GM12891 (cell line): Measurements from ENCODE around the gene PGGT1B.

Source experiments
- DNase-seq: peaks from one replicate; pipeline ENCODE4 v3.0.0; 2011; ENCODE audit warnings: low spot score; ENCODE audit not compliant: insufficient read length
- FAIRE-seq: peaks from 2 replicates; lab custom pipeline; 2011; peaks lifted over from hg19 to GRCh38; lab: Jason Lieb, UNC
- PAX5 ChIP-seq: IDR thresholded peaks from 2 replicates; pipeline ENCODE4 v1.6.1; 2011; ENCODE audit warnings: low read length, moderate library complexity, mild to moderate bottlenecking; ENCODE audit not compliant: insufficient read depth, severe bottlenecking
- POLR2A ChIP-seq: IDR thresholded peaks from 2 replicates; pipeline ENCODE4 v1.6.1; 2011; ENCODE audit warnings: low read depth, low read length, control low read depth
- POLR2AphosphoS5 ChIP-seq: IDR thresholded peaks from 2 replicates; pipeline ENCODE4 v1.6.1; 2011; ENCODE audit warnings: low read depth, low read length, control low read depth
- POU2F2 ChIP-seq: IDR thresholded peaks from 2 replicates; pipeline ENCODE4 v1.6.1; 2011; ENCODE audit warnings: low read depth, mild to moderate bottlenecking, control low read depth, low read length, moderate library complexity
- SPI1 ChIP-seq: IDR thresholded peaks from 2 replicates; pipeline ENCODE4 v1.6.1; 2011; ENCODE audit warnings: low read depth, low read length, control low read depth
- TAF1 ChIP-seq: IDR thresholded peaks from 2 replicates; pipeline ENCODE4 v1.6.1; 2011; ENCODE audit warnings: low read depth, low read length, control low read depth

Gene PGGT1B

GRCh38 chr5:115169487-115170133 lies 93.1 kb downstream of the PGGT1B start, which contains the start of gene TRIM36:
TRIM36 (minus strand) TSS chr5:115169908; CDS start chr5:115169634, 274 bp downstream.
- FAIRE-seq (peak; percentile 98), DNase-seq (peak; percentile 84)
- TF ChIP-seq POLR2AphosphoS5 (no peak), TAF1 (no peak), PAX5 (no peak), SPI1 (no peak), POU2F2 (no peak), POLR2A (no peak)

- TF ChIP-seq TAF1, result no peak
- TF ChIP-seq POU2F2, result no peak
- peak; percentile 21 for DNase-seq
- no peak for FAIRE-seq
These were observed 93.7 kb downstream of the PGGT1B start for GRCh38 chr5:115168829-115169486.

GRCh38 chr5:115166744-115167393 lies 95.8 kb downstream of the PGGT1B start:
- FAIRE-seq (no peak), DNase-seq (no peak)
- no peak for TF ChIP-seq SPI1
- TF ChIP-seq POLR2A, result no peak
- TF ChIP-seq POLR2AphosphoS5, result no peak
- TF ChIP-seq TAF1, result no peak
- TF ChIP-seq POU2F2, result no peak
- TF ChIP-seq PAX5, result no peak

- no peak for FAIRE-seq
- DNase-seq, result no peak
- TF ChIP-seq SPI1 (no peak), TAF1 (no peak), POLR2A (no peak), POU2F2 (no peak), POLR2AphosphoS5 (no peak), PAX5 (no peak)
These were observed 96.9 kb downstream of the PGGT1B start for GRCh38 chr5:115165790-115166189.

- FAIRE-seq (no peak), DNase-seq (no peak)
- TF ChIP-seq POLR2A (no peak), POLR2AphosphoS5 (no peak), POU2F2 (no peak), PAX5 (no peak), SPI1 (no peak), TAF1 (no peak)
These were observed 101.7 kb downstream of the PGGT1B start for GRCh38 chr5:115160975-115161475.
